MM.1S (cell line): ENCODE results near the gene SOBP.

Experiments
- CTCF ChIP-seq: fragments of 300-600 bp; sonication (generic); IDR thresholded peaks from 2 replicates; pipeline ENCODE4 v1.5.1; 2016; ENCODE audit warnings: antibody characterized with exemption, low read length, mixed read lengths
- EZH2 ChIP-seq: fragments of 300-600 bp; sonication (generic); optimal IDR thresholded peaks from 2 replicates; pipeline ENCODE3; 2017; ENCODE audit warnings: low read depth, mild to moderate bottlenecking, antibody characterized with exemption, low read length, mixed read lengths
- EZH2phosphoT487 ChIP-seq: fragments of 300-600 bp; sonication (generic); IDR thresholded peaks from 2 replicates; pipeline ENCODE4 v1.6.1; 2018; ENCODE audit warnings: antibody characterized with exemption, low read length

DNA sequence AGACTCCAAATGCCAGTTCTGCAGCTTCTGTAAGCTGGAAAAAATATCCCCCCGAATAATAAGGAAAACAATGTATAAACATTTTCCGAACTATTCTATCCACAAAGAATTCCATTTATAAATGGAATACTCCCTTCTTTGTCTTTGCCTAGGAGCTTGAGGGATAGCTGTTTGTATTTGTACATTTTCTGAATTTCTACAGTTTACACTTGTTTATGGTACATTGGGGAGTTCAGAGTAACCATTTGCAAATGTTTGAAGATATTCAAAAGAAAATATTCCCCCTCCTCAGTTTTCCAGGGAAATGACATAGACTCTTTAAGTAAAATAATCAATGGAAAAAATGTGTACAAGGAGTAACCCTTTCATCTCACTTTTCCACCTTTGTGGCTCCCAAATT is 149.6 kb downstream of the SOBP start:
- TF ChIP-seq CTCF (no peak), EZH2phosphoT487 (no peak), EZH2 (no peak)
